Liver (tissue), 9 donors: Measurements from ENCODE around the gene PPP1R16B. TPM values are rescaled to one million over a fixed set of nuclear protein-coding genes. Genes with fewer than 3 reads are reported as not detected.
A peak's percentile ranks its signal among the peaks of the same experiment; 100 is the strongest.

Experiments used
- DNase-seq: peaks from one replicate; pipeline ENCODE4 v3.0.0-alpha.2; 2017; ENCODE audit warnings: low spot score
- H3K27ac ChIP-seq, 2 donors: one replicate each; pipeline ENCODE4 v1.7.0; 2013; ENCODE audit warnings: inconsistent platforms in 2 of 2, low read length in 2 of 2, control low read depth in 1 of 2, low read depth in 1 of 2, mild to moderate bottlenecking in 1 of 2
- H3K27me3 ChIP-seq, 4 donors: one replicate each; pipeline versions ENCODE4 v1.6.1 to v1.7.0; 2013; ENCODE audit warnings: low read length in 3 of 4, inconsistent platforms in 1 of 4, mild to moderate bottlenecking in 1 of 4, moderate library complexity in 1 of 4; ENCODE audit not compliant: control insufficient read depth in 4 of 4, insufficient read depth in 4 of 4
- H3K36me3 ChIP-seq, 4 donors: one replicate each; pipeline versions ENCODE4 v1.6.1 to v1.7.0; 2013; ENCODE audit warnings: low read length in 3 of 4, mild to moderate bottlenecking in 3 of 4, low read depth in 1 of 4, moderate library complexity in 1 of 4; ENCODE audit not compliant: control insufficient read depth in 4 of 4, insufficient read depth in 3 of 4
- H3K4me1 ChIP-seq, 4 donors: one replicate each; pipeline versions ENCODE4 v1.6.1 to v1.7.0; 2013; ENCODE audit warnings: low read length in 3 of 4, mild to moderate bottlenecking in 3 of 4, moderate library complexity in 1 of 4; ENCODE audit not compliant: control insufficient read depth in 4 of 4, insufficient read depth in 4 of 4
- H3K4me3 ChIP-seq, 3 donors: one replicate each; pipeline versions ENCODE4 v1.6.1 to v1.7.0; 2013; ENCODE audit warnings: low read length in 3 of 3, control low read depth in 1 of 3, low read depth in 1 of 3, mild to moderate bottlenecking in 1 of 3
- H3K9ac ChIP-seq, 2 donors: one replicate each; pipeline ENCODE4 v1.7.0; 2013; ENCODE audit warnings: low read length in 2 of 2, mild to moderate bottlenecking in 2 of 2, moderate library complexity in 2 of 2, control low read depth in 1 of 2, low read depth in 1 of 2
- H3K9me3 ChIP-seq, 4 donors: one replicate each; pipeline versions ENCODE4 v1.6.1 to v1.7.0; 2013; ENCODE audit warnings: low read length in 3 of 4; ENCODE audit not compliant: control insufficient read depth in 4 of 4
- EGR1 ChIP-seq, 2 donors: IDR thresholded peaks; 2 replicates each; pipeline ENCODE4 v1.6.1; 2016 to 2018; ENCODE audit warnings: antibody characterized with exemption in 2 of 2, low read depth in 2 of 2
- FOXA1 ChIP-seq: IDR thresholded peaks from 2 replicates; pipeline ENCODE4 v1.6.1; 2016; ENCODE audit warnings: antibody characterized with exemption
- GABPA ChIP-seq, 2 donors: IDR thresholded peaks in 1 of 2; conservative IDR thresholded peaks in 1 of 2; 2 replicates each; pipeline ENCODE4 v1.6.1; 2016; ENCODE audit warnings: antibody characterized with exemption in 2 of 2, mild to moderate bottlenecking in 1 of 2, moderate library complexity in 1 of 2
- HNF4A ChIP-seq, 2 donors: conservative IDR thresholded peaks; 2 replicates each; pipeline ENCODE4 v1.6.1; 2016; ENCODE audit warnings: antibody characterized with exemption in 2 of 2, mild to moderate bottlenecking in 2 of 2
- HNF4G ChIP-seq: IDR thresholded peaks from 2 replicates; pipeline ENCODE4 v1.6.1; 2016; ENCODE audit warnings: antibody characterized with exemption
- JUND ChIP-seq, 2 donors: IDR thresholded peaks; 2 replicates each; pipeline ENCODE4 v1.6.1; 2016; ENCODE audit warnings: antibody characterized with exemption in 2 of 2
- NR2F2 ChIP-seq: IDR thresholded peaks from 2 replicates; pipeline ENCODE4 v1.6.1; 2016; ENCODE audit warnings: antibody characterized with exemption
- RAD21 ChIP-seq, 2 donors: IDR thresholded peaks; 2 replicates each; pipeline ENCODE4 v1.6.1; 2016; ENCODE audit warnings: antibody characterized with exemption in 2 of 2, mild to moderate bottlenecking in 2 of 2
- RXRA ChIP-seq, 2 donors: IDR thresholded peaks; 2 replicates each; pipeline ENCODE4 v1.6.1; 2017 to 2018; ENCODE audit warnings: antibody characterized with exemption in 2 of 2, mild to moderate bottlenecking in 1 of 2
- SP1 ChIP-seq: IDR thresholded peaks from 2 replicates; pipeline ENCODE4 v1.6.1; 2018; ENCODE audit warnings: antibody characterized with exemption, mild to moderate bottlenecking
- TAF1 ChIP-seq: conservative IDR thresholded peaks from 2 replicates; pipeline ENCODE4 v1.6.1; 2016; ENCODE audit warnings: antibody characterized with exemption, mild to moderate bottlenecking
- YY1 ChIP-seq: IDR thresholded peaks from 2 replicates; pipeline ENCODE4 v1.6.1; 2016; ENCODE audit warnings: antibody characterized with exemption, mild to moderate bottlenecking
- WGBS: extraction: QIAGEN DNeasy Blood & Tissue Kit; methylation state at CpG from one replicate; pipeline ENCODE4 v1.1.7; 2013; 5-methylcytosine and 5-hydroxymethylcytosine counted together
- polyA plus RNA-seq, 2 donors: library from polyadenylated mRNA; stranded (reverse) in 1 of 2; unstranded in 1 of 2; fragments of 200-250 nt in 1 of 2; fragments of >200 nt in 1 of 2; fragmentation: Nextera tagmentation in 1 of 2; extraction: Ambion mirVana in 1 of 2; gene quantifications; one replicate each; pipeline versions ENCODE4 v1.2.1 to v1.2.3, GENCODE V29; 2013 to 2015
- total RNA-seq, 2 donors: library from RNA; depleted of rRNA; stranded (reverse); fragments of >200 nt; gene quantifications; one replicate each; pipeline ENCODE4 v1.2.3, GENCODE V29; 2014
- TF ChIP-seq, protein P1 (sequence below): IDR thresholded peaks from 2 replicates; pipeline ENCODE4 v1.6.1; 2016; ENCODE audit warnings: antibody characterized with exemption, mild to moderate bottlenecking
- TF ChIP-seq, protein P2 (sequence below): fragments of 150-350 bp; IDR thresholded peaks from 2 replicates; pipeline ENCODE4 v1.5.1; 2017; ENCODE audit warnings: improper control_type of control experiment, low read depth, low read length; ENCODE audit not compliant: missing input control
- TF ChIP-seq, protein P3 (sequence below): IDR thresholded peaks from 2 replicates; pipeline ENCODE4 v1.6.1; 2016; ENCODE audit warnings: antibody characterized with exemption
- TF ChIP-seq, protein P4 (sequence below): IDR thresholded peaks from 2 replicates; pipeline ENCODE4 v1.6.1; 2016; ENCODE audit warnings: antibody characterized with exemption
- TF ChIP-seq, protein P5 (sequence below): IDR thresholded peaks from 2 replicates; pipeline ENCODE4 v1.6.1; 2016; ENCODE audit warnings: antibody characterized with exemption
- donor health status: healthy.
- donor health status: healthy.
- donor health status: healthy.
- donor health status: healthy.
- donor health status: healthy.

Gene PPP1R16B
- total and polyA plus RNA-seq, 4 donors, result 0.84 to 5.7 (median 1.2) TPM

DNA sequence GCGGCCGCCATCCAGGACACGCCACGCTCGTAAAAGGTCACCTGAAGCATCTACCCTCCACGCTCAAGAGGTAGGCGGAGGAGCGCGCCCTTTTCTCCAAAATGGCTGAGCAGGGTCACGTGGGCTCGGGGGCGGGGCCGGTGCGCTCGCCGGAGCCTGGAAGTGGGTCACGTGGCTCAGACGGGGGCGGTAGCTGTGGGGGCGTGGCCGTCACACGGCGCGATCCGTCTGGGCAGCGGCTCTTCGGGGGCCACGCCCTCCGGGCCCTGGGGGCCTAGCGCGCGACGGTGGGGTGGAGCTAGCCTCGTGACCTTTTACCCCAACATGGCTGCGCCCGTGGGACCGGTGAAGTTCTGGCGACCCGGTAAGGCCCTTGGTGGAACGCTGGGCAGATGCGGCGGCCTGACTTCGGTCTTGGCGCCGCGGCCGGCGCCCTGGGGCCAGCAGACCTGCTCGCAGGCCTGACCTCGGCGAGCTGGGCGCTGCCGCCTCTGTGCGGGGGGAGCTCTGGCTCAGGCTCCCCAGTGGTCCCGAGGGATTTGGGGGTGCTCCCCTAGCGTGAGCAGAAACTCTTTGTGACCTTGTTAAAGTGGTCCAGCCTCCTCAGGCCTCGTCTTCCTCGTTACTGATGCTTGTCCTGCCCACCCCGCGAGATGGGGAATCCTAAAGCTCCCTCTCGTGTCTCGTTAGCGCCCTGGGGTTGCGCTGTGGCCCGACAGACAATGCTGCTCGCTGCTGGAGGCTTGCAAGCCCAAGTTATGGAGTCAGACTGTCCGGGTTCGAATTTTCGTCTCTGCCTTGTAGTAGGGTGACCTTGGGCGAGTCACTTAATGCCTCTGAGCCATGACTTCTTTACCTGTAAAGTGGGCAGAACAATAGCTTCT, 156.8 kb downstream of the PPP1R16B start, which contains the start of gene DHX35 (continued):
- TF ChIP-seq, protein P1, sequence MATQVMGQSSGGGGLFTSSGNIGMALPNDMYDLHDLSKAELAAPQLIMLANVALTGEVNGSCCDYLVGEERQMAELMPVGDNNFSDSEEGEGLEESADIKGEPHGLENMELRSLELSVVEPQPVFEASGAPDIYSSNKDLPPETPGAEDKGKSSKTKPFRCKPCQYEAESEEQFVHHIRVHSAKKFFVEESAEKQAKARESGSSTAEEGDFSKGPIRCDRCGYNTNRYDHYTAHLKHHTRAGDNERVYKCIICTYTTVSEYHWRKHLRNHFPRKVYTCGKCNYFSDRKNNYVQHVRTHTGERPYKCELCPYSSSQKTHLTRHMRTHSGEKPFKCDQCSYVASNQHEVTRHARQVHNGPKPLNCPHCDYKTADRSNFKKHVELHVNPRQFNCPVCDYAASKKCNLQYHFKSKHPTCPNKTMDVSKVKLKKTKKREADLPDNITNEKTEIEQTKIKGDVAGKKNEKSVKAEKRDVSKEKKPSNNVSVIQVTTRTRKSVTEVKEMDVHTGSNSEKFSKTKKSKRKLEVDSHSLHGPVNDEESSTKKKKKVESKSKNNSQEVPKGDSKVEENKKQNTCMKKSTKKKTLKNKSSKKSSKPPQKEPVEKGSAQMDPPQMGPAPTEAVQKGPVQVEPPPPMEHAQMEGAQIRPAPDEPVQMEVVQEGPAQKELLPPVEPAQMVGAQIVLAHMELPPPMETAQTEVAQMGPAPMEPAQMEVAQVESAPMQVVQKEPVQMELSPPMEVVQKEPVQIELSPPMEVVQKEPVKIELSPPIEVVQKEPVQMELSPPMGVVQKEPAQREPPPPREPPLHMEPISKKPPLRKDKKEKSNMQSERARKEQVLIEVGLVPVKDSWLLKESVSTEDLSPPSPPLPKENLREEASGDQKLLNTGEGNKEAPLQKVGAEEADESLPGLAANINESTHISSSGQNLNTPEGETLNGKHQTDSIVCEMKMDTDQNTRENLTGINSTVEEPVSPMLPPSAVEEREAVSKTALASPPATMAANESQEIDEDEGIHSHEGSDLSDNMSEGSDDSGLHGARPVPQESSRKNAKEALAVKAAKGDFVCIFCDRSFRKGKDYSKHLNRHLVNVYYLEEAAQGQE, result peak; percentile 44
- TF ChIP-seq, protein P2, sequence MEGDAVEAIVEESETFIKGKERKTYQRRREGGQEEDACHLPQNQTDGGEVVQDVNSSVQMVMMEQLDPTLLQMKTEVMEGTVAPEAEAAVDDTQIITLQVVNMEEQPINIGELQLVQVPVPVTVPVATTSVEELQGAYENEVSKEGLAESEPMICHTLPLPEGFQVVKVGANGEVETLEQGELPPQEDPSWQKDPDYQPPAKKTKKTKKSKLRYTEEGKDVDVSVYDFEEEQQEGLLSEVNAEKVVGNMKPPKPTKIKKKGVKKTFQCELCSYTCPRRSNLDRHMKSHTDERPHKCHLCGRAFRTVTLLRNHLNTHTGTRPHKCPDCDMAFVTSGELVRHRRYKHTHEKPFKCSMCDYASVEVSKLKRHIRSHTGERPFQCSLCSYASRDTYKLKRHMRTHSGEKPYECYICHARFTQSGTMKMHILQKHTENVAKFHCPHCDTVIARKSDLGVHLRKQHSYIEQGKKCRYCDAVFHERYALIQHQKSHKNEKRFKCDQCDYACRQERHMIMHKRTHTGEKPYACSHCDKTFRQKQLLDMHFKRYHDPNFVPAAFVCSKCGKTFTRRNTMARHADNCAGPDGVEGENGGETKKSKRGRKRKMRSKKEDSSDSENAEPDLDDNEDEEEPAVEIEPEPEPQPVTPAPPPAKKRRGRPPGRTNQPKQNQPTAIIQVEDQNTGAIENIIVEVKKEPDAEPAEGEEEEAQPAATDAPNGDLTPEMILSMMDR, result peak; percentile 32
- TF ChIP-seq RAD21 (IDR thresholded peaks at IDR 0.05) (peak; percentile 70 to 78), GABPA (IDR thresholded peaks at IDR 0.05 in 1 of 2, conservative IDR thresholded peaks at IDR 0.05 in 1 of 2) (no peak), RXRA (IDR thresholded peaks at IDR 0.05) (peak; percentile 25 to 49), NR2F2 (no peak)

DNA sequence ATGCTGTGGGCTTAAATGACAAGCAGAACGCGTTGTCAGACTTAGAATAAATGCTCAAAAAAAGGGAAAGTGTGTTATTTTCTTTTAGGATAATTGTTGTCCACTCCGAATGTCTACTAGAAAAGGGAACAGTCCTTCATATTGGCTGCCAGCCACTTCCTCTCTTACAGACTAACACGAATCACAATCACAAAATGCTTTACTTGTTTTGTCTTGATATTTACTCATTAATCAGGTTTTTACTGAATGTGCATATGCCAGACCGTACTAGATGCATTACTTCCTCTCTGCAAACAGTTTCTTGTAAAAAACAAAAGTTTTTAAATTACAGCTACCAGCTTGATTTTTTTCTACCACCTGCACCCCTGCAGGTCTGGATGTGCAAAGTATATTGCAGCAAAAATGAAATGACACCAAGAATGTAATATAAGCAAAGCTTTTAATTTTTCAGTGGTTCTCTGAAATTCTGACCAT, 157.5 kb downstream of the PPP1R16B start:
- TF ChIP-seq, protein P3, sequence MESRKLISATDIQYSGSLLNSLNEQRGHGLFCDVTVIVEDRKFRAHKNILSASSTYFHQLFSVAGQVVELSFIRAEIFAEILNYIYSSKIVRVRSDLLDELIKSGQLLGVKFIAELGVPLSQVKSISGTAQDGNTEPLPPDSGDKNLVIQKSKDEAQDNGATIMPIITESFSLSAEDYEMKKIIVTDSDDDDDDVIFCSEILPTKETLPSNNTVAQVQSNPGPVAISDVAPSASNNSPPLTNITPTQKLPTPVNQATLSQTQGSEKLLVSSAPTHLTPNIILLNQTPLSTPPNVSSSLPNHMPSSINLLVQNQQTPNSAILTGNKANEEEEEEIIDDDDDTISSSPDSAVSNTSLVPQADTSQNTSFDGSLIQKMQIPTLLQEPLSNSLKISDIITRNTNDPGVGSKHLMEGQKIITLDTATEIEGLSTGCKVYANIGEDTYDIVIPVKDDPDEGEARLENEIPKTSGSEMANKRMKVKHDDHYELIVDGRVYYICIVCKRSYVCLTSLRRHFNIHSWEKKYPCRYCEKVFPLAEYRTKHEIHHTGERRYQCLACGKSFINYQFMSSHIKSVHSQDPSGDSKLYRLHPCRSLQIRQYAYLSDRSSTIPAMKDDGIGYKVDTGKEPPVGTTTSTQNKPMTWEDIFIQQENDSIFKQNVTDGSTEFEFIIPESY, result no peak
- TF ChIP-seq SP1 (no peak), NR2F2 (no peak), YY1 (no peak), RXRA (IDR thresholded peaks at IDR 0.05) (no peak), HNF4G (no peak), GABPA (IDR thresholded peaks at IDR 0.05 in 1 of 2, conservative IDR thresholded peaks at IDR 0.05 in 1 of 2) (no peak), HNF4A (conservative IDR thresholded peaks at IDR 0.05) (no peak), RAD21 (IDR thresholded peaks at IDR 0.05) (no peak), JUND (IDR thresholded peaks at IDR 0.05) (no peak), TAF1 (no peak), EGR1 (IDR thresholded peaks at IDR 0.05; ENCODE audit: low read depth in 2 of 2) (no peak), FOXA1 (no peak)
- TF ChIP-seq, protein P4, sequence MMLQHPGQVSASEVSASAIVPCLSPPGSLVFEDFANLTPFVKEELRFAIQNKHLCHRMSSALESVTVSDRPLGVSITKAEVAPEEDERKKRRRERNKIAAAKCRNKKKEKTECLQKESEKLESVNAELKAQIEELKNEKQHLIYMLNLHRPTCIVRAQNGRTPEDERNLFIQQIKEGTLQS, result no peak
- TF ChIP-seq, protein P1, result no peak
- TF ChIP-seq, protein P5, sequence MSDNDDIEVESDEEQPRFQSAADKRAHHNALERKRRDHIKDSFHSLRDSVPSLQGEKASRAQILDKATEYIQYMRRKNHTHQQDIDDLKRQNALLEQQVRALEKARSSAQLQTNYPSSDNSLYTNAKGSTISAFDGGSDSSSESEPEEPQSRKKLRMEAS, result no peak
- TF ChIP-seq, protein P2, result no peak
- no peaks in the 10 kb centered on the region for H3K27me3 ChIP-seq
- H3K9ac ChIP-seq, result peak overlapping the region; percentile 81 to 89
- DNase-seq, result no peak
- peaks cover 2 to 20% (median 17%) of the 10 kb centered on the region in 4 donors for H3K4me1 ChIP-seq
- H3K36me3 ChIP-seq, result no peaks in the 10 kb centered on the region
- peak overlapping the region; percentile 86 to 87 for H3K27ac ChIP-seq
- WGBS, result 3% methylated on average over 5 of the region's 5 CpGs
- no peaks in the 10 kb centered on the region for H3K9me3 ChIP-seq
- peak overlapping the region; percentile 90 to 96 (median 96) for H3K4me3 ChIP-seq
